HG03045 (cell line): ENCODE results near the gene GOLT1A.
"Not testable (repeated sequence)": the region's sequence is repeated elsewhere in the genome, so short reads cannot be mapped to it uniquely, and the experiment has no call there.

Experiments used
- ATAC-seq: cut with Tn5 transposase; IDR thresholded peaks from one replicate; pipeline ENCODE4 v1.9.1; 2021; ENCODE audit warnings: mild to moderate bottlenecking, moderate library complexity; ENCODE audit not compliant: unreplicated experiment

GOLT1A gene

DNA sequence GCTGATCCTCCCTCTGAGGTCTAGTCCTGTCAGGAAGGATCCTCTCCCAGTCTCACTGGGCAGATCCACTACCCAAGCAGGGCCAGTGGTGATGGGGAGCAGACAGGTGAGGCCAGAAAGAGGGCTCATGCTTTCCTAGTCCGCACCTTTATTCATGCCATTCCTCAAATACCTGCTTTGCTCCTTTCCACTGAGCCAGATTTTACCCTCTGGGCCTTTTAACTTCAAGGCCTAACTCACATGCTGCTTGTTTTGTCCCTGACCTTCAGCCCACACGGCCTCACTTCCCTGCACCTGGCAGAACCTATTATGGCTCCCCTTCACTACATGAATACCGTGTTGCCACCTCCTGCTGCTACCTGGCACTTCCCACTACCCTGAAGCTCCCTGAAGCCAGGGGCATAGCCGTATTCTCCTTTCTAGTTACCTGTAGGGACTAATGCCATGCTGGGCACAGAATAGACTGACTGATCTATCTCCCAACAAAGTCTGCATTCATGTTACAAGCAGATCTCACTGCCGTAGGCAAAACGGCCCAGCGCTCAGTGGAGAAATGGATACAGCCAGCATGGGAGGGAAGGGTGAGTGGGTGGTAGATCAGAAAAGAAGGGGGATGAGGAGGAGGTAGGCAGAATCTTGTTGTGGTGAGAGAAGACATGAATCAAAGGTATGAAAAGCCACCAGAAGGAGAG lies 36.1 kb upstream of the GOLT1A start:
- ATAC-seq, result no peak

DNA sequence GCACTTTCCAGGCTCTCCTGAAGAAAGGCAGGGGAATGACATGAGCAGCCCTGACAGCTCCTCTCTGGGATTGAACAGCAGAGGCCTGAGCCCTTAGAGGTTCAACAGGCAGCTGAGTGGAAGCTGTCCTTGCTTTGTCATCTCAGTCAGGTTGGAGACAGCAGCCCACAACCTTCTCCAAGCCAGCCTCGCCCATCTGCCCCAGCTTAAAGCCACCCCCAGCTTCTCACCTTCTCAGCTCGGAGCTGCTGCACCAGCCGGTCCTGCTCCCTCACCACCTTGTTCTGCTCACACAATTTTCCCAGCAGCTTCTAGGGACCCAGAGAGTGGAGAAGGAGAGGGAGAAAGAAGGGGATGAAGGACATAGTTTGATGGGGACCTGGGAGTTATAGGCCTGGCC lies 35.2 kb upstream of the GOLT1A start:
- ATAC-seq, result no peak

DNA sequence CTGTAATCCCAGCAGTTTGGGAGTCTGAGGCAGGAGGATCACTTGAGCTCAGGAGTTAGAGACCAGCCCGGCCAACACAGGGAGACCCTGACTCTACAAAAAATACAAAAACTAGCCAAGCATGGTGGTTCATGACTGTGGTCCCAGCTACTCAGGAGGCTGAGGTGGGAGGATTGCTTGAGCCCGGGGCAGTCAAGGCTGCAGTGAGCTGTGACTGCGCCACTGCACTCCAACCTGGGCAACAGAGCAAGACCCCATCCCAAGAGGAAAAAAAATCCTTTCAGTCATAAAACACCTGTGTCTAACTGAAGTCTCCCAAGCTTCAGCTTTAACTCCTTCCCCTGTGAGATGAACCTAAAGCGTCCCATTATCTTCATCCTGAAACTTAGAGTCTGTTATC lies 33.1 kb upstream of the GOLT1A start:
- ATAC-seq, result no peak

DNA sequence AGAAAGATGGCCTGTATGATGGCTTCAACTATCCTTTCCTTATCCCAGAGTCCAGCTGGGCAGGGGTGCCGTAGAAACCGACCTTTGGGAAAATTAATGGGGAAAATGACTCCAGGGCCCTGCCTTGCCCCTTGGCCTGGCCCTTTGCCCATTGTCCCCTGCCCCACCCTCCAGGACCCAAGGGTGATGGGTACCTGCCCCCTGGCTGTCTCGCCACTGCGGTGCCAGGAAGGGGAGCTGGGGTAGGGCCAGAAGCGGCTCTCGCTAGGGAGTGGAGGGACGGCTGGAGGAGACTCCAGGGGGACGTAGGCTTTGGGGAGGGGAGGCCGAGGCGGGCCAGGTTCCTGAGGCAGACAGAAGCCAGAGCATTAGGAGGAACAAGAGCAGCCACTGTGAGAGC lies 29.1 kb upstream of the GOLT1A start:
- ATAC-seq, result no peak

DNA sequence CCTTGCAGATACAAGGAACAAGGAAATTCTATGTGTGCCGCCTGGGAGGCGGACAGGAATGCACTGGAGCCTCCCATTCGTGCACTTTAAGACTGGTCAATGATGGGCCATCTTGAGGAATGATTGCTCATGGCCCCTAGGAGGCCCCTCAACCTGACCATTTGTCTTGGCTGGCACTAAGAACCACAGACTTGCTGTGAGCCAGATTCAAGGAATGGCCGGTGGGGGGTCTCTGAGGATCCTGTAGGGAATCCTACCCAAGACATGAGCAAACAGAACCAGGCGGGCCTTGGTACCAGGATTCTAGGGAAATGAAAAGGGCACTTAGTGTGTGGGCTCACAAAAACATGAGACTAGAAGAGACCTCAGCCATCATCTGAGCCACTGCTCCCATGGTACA lies 28.1 kb upstream of the GOLT1A start:
- ATAC-seq, result no peak

DNA sequence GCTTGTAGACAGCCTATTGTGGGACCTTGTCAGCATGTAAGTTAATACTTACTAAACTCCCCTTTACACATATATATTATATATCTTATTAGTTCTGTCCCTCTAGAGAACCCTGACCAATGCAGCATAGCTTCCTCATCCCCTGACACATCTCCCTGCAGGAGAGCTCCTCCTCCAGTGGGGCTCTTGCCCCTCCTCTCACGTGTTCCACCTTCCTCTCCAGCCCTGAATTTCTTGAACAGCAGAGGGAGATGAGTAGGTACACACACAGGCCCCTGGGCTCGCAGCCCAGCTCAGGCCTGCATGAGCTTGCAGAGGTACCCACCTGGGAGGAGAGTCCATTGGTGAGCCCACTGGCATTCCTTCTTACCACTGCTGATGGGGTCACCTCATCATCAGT lies 27.3 kb upstream of the GOLT1A start:
- ATAC-seq, result no peak

DNA sequence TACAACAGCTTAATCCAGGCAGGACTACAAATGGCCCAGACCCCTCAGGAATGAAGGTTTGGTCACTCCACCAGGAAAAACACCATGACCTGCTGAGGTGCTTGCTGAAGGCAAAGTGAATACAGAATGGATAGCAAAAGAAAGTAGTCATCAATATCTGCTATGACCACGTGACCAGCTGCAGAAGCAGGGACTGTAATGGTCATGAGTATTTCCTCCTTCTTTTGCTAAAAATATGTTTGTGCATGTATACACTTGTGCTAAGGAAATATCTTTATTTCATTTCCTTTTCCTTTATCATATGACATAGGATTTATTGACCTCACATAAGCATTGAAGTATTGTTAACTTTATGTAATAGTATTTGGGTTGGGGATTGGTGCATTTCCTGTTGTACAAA lies 26.4 kb upstream of the GOLT1A start:
- ATAC-seq, result no peak

DNA sequence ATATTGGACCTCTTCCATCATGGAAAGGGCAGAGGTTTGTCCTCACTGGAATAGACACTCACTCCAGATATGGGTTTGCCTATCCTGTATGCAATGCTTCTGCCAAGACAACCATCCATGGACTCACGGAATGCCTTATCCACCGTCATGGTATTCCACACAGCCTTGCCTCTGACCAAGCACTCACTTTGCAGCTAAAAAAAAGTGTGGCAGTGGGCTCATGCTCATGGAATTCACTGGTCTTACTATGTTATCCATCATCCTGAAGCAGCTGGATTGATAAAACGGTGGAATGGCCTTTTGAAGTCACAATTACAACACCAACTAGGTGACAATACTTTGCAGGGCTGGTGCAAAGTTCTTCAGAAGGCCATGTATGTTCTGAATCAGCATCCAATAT lies 25.6 kb upstream of the GOLT1A start:
- not testable (repeated sequence) for ATAC-seq

DNA sequence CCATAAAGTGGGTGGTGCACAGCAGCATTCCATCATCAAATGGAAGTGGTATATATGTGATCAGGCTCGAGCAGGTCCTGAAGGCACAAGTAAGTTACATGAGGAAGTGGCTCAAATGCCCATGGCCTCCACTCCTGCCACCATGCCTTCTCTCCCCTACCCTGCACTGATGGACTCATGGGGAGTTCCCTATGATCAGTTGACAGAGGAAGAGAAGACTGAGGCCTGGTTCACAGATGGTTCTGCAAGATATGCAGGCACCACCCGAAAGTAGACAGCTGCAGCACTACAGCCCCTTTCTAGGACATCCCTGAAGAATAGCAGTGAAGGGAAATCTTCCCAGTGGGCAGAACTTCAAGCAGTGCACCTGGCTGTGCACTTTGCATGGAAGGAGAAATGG lies 24.7 kb upstream of the GOLT1A start:
- not testable (repeated sequence) for ATAC-seq

DNA sequence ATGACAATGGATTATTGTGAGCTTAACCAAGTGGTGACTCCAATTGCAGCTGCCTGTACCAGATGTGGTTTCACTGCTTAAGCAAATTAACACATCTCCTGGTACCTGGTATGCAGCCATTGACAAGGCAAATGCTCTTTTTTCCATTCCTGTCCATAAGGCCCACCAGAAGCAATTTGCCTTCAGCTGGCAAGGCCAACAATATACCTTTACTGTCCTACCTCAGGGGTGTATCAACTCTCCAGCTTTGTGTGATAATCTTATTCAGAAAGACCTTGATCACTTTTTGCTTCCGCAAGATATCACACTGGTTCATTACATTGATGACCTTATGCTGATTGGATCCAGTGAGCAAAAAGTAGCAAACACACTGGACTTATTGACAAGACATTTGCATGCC lies 23.7 kb upstream of the GOLT1A start:
- not testable (repeated sequence) for ATAC-seq

DNA sequence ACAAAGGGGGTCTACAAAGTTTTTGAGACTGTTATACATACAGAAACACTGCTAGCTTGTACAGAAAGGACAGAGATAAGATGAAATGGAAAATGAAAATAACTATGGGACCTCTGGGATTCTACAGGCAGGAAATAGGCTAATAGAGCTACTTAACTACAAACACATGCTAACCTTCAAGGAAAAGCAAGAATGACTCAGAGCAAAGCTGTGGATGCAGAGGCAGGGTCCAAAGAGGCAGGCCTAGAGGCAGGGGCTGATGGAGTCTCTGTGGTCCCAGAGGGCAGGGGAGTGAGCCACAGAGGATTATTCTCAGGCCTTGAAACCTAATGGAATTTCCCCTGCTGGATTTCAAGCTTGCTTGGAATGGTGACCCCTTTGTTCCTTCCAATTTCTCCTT lies 18.7 kb upstream of the GOLT1A start:
- no peak for ATAC-seq

DNA sequence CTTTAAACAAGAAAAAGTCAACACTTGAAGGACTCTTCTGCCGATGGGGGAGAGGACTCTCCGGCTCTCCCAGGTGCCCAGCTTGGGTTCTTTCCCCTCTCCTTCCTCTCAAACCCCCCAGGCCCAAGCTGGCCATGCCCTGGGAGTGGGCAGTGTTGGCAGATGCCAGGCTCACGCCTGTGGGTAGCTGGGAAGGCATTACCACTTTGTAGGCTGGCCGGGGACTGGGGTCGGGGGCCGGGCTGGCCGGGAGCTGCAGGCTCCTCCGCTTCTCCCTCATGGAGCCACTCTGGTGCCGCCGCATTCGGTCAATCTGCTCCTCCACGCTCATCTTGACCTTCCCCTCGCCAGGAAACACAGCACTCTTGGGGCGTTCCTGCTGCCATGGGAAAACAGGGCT lies 16.4 kb upstream of the GOLT1A start:
- ATAC-seq, result no peak

DNA sequence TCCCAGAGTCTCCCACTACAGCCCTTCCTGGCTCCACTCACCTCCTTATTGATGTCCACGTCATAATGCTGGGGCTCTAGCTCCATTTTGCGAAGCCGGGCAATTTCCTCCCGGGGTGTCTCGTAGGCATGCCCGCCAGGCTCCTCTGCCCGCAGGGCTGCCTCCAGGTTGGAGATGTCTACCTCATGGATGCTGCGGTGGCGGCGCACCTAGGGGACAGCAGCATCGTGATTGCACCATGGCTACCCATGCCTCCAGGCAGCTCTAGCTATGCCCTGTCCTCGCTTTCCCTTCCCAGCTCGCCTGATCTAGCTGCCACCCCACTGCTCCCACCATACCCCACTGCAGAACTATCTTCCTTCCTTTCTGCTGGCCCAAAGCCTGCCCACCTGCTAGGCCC lies 15.1 kb upstream of the GOLT1A start:
- no peak for ATAC-seq

DNA sequence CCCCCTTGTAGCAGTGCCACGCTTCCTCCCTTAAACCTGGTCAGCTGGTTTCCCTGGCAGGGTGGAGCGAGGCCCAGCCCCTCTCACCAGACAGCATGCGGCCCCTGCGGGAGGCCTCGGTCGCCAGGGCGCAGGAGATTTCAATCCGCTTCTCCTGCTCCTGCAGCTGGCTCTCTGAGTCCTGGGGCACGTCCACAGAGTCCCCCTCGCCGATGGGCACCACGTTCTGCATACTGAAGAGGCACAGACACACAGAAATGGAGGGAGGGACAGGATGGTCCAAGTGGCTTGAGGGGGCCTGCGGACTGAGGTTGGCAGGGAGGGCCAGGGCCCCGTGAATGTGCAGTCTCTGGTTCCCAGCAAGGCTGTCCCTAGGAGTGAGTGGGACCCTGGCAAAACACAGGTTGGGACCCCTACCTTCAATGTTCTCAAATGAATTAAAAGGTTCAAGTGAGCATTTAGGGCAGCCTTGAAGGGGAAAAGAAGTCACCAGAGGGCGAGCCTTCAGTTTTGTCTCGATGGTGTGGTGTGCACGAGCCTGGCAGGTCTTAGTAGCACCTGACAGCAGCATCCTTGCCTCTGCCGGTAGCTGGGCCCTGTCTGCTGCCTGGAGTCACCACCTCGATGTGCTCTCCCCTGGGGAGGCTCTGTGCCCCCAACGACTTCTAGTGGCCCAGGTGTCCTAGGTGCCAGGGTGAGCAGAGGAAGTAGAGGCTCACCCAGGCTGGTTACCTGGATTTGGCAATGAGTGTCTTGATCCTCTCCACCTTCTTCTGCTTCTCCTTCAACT lies 14.4 kb upstream of the GOLT1A start:
- ATAC-seq, result no peak

DNA sequence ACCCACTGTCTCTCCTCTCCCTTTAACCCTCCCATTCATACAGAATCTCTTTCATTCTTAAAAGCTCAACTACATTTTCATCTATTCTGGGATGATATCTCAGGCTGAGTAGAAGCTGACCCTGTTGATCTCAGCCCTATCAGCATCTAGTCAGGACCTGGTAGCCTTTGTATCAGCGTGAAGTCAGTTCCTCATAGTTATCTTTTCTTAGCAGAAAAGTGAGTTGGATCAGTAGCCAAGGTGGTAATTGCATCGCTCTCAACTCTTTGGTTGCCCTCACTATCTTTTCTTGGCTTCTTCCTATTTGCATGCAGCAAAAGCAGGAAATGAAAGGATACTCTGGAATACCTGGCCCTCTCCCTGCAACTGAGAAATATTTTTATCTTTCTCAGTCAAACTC lies 13.6 kb upstream of the GOLT1A start:
- ATAC-seq, result no peak

DNA sequence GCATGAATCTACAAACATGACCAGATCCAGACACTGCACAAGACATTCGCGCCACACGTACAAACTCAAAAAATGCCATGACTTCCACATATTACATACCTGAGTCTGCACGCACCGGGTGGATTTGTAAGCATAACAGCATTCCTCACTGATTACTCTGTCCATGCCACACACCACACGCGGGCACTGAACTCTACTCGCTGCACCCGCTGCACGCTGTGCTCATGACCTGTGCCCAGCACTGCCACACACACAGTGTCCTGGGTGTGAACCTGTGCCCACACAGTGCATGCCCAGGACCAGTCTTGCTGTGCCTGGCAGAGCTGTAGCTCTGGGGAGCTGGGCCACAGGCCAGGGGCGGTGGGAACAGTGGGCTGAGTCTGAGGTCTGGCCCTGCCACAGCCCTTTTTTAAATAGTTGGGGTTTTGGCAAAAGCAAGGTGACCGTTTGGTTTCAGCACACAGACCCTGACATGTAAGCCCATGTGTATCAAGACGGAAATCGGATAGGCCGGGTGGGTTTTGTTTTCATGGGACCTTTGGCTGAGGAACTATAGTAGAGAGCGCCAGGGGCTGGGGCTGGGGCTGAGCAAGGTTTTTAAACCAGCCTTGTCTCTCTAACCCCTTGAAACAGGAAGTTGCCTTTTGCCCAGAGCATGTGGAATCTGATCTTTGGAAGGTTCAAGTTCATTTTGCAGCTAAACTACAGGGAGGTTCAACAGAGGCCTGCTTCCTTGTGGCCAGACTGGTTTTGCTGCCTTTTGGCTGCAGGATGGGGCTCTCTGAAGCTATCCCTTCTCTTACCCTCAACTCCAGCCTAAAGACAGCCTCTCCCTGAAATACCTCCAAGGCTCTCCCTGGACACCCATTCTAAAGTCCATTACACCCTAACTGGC lies 12.3 kb upstream of the GOLT1A start:
- no peak for ATAC-seq

DNA sequence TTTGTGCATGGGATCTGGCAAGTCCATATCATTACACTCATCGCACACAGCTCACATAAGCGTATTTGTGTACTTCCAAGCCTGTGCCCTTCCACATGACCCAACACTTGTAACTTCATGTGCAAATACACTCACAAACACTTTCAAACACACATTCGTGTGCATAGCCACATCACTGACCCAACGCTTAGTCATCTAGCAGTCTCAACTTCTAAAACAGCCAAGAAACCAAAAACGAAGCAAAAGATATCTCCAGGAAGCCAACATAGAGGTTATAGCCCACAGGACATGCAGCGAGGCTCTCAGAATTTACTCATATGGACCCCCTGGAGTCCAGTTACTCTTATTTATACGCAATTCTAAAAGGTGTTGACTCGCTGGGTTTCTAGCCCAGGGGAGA lies 10.9 kb upstream of the GOLT1A start:
- no peak for ATAC-seq

DNA sequence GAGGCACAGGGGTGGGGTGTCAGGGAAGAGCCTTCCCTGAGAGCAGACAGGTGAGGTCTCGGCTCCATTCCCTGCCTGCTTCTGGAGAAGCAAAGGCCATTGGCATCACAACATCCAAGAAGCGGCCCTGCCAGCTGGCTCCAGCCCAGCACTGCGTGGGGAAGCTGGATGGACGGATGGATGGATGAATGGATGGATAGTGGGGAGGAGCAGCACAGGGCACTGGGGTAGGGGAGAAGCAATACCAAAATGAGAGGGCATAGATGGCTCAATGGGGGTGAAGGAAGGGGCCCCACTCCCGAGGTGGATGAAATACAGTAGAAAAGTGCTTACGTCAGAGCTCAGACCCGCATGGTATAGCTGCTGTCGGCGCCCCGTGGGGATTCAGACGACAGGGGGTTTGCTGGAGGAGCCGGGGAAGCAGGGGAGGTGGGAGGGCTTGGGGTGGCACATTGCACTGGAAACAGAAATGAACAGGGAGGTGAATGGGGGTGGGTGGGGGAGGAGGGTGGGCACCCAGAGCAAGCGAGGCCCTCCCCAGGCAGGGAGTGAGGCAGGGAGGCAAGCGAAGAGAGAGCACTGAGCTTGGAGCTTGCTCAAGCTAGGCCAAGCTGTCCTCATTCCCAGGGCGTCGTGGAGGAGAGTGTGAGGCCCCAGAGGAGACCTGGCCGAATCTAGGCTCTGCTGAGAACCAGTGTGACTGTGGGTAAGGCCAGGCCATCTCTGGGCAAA lies 9.5 kb upstream of the GOLT1A start:
- ATAC-seq, result no peak

DNA sequence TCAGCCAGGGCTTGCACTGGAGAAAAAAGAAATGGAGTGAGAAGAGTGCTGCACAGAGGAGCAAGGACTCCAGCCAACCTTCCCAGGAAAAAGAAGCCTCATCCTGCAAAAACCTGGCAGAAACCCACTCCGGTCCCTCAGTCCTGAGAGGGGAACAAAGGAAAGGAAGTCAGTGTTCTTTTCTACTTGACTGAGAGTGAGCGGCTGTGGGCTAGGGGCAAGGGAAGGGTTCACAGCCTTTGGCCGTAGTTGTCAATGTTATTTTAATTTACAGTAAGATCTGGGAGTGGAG lies 8.9 kb upstream of the GOLT1A start:
- no peak for ATAC-seq

DNA sequence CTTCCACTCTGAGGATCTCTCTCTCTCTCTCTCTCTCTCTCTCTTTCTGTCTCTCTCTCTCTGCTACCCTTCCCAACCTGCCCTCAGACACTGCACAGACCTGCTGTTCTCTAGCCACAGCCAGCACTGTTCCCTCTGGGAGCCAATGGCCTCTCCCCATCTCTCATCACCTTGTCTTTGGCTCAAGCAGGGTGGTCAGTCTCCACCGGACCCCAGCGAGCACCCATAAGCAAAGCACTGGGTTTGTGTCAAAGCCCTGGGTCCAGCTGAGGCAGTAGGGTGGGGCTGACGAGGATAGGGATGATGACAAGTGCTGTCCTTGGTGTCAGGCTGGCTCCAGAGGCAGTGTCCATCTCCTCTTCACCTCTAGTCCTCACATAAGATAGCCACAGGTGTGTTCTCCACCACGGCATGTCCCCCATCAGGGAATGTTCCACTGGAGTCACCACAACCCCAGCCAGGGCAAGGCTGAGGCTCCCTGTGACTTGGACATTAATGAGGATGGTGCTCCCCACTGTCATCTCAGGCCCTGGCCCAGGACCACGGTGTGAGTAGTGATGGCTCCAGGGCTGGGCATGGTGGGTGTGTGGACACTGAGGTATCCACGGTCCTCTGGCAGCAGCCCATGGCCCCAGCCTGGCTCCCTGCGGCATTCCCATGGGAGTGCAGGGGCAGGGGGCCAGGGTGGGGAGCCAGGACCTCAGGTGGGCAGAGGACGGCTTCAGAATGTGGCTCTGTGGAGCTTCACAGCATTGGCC lies 8.4 kb upstream of the GOLT1A start:
- no peak for ATAC-seq

DNA sequence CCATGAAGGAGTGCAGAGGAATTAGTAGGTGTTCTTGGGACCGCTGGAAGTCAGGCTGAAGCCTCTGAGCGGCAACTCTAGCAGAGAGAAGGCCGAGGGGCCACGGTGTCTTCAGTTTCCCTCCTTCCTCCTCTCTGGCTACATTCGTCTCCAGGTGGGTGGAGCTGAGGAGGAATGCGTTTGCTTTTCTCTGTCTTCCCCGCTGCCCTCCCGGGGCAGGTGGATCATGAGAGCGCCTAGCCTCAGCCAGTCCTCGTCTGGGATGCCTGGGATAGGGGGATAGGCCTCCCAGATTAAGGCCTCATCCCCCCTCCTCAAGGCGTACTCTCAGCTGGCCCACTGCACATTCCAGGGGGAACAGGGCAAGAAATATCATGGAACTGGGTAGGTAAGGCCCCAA lies 7.5 kb upstream of the GOLT1A start:
- ATAC-seq, result no peak
